GM19035 (cell line): ENCODE data around the gene SLC19A1.
"Not testable (repeated sequence)": the region's sequence is repeated elsewhere in the genome, so short reads cannot be mapped to it uniquely, and the experiment has no call there.

Experiments used
- ATAC-seq: cut with Tn5 transposase; IDR thresholded peaks from one replicate; pipeline ENCODE4 v1.9.1; 2021; ENCODE audit not compliant: unreplicated experiment

Gene SLC19A1

DNA sequence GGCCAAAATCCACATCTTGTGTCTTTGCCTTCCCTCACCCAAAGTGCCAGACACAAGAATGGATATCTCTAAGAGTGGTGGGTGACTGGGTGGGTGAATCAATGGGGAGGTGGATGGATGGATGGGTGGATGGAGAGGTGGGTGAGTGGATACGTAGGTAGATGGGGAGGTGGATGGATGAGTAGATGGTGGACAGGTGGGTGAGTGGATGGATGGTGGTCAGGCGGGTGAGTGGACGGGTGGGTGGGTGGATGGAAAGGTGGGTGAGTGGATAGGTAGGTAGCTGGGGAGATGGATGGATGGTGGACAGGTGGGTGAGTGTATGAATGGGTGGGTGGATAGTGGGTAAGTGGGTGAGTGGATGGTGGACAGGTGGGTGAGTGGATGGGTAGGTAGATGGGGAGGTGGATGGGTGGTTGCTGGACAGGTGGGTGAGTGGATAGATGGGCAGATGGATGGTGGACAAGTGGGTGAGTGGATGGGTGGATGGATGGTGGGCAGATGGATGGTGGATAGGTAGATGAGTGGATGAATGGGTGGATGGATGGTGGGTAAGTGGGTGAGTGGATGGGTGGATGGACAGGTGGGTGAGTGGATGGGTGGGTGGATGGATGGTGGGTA, 34.2 kb downstream of the SLC19A1 start:
- ATAC-seq: no peak

DNA sequence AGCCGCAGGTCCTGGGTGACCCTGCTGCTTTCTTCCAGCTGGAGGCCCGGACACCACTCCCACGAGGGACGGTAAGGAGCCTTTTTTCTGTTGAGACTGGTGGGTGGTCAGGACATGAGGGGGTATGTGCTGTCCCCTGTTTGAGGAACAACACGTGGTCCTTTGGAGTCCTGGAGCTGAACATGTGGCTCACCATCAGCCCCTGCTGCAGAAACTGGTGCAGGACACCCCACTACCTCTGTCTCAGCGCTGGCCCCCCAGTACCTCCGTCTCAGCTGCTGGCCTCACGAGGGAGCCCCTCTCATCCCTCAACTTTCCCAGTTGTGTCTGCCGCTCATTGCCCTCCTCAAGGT, 34.7 kb downstream of the SLC19A1 start:
- no peak for ATAC-seq

DNA sequence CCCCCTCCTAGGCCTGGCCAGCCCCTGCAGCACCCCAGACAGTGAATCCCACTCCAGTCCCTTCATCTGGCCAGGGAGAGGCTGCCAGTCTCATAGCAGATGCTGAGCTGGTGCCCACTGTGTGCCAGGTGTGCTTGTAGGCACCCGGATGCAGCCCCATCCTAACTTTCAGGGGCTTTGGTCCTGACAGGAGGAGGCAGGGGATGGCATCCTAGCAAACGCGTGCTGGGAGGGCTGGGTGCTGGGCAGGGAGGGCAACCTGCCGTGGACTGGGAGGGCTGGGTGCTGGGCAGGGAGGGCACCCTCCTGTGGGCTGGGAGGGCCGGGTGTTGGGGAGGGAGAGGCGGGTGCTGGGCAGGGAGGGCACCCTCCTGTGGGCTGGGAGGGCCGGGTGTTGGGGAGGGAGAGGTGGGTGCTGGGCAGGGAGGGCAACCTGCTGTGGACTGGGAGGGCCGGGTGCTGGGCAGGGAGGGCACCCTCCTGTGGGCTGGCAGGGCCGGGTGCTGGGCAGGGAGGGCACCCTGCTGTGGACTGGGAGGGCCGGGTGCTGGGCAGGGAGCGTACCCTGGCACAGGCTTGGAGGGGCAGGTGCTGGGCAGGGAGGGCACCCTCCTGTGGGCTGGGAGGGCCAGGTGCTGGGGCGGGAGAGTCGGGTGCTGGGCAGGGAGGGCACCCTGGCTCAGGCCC, 35.3 kb downstream of the SLC19A1 start:
- ATAC-seq: no peak

DNA sequence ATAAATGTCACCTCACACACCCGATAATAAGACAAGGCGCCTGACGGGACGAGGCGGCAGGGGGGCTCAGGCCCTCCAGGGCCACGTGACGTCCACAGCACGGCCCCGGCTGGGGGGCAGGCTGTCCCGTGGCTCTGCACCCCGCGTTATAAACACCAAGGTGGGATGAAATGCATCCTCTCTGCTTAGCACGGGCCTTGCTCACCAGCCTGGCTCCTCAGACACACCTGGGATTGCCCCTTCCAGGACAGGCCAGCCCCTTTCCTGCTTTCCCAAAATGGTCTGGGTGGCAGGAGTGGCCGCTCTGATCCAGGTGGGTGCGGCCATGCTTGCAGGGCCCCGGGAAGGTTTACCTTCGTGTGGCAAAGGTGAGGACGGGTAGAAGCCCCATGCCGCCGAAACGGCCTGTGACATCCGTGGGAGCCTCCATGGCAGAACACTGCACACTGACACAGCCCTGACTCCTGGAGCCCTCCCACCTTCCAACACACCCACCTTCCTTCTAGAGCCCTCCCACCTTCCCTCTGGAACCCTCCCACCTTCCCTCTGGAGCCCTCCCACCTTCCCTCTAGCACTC, 35.9 kb downstream of the SLC19A1 start:
- ATAC-seq: no peak

DNA sequence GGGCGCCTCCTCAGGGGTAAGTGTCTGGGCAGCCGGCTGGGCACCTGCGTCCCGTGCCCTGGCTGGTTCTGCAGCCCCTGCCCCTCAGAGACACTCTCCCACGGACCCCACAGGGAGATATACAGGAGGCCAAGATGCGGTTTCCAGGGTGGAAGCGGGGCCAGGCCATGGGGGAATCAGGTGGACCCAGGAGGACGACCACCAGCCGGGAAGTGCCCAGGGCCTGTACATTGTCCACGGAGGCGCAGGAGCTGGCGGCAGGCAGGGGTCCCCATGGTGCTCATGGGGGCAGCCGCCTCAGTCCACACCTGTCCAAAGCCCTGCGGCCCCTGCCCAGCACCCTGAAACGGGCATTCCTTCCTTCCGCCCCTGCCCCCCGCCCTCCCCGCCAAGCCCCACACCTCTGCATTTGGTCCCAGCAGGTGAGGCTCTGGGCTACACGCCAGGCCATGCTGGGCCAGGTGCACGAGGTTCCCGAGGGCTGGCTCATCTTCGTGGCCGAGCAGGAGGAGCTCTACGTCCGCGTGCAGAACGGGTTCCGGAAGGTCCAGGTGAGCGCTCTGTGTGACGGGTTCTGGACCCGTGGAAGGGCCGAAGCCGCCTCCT, 36.7 kb downstream of the SLC19A1 start:
- no peak for ATAC-seq

DNA sequence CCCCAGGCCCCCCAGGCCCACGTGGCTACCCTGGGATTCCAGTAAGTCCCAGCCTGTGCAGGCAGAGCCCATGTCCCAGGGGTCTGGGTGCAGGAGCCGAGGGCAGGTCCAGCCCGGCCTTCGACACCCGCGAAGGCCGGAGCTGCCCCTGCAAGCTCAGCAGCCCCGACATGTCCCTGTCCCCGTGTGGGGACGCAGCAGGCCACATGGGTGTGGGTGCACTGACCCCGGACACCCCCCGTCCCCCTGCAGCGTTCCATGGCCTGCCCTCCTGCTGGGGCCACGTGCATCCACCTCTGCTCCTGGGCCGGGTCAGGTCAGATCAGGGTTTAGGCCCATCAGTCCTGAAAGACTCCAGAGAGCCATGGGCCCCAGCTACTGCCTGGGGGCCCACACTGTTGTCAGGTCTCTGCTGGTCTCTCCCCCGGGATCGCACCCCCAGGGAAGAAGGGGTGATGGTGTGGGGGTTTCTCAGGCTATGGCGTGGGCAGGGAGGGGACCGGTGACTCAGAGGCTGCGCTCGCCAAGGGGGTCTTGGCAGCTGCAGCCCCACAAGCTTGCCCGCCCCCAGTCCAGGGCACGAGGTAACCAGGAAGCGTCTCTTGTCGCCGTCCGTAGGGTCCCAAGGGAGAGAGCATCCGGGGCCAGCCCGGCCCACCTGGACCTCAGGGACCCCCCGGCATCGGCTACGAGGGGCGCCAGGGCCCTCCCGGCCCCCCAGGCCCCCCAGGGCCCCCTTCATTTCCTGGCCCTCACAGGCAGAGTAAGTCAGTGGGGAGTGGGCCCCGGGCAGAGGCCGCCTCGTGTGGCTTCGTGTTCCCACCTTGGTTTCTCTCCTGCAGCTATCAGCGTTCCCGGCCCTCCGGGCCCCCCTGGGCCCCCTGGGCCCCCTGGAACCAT, 37.5 kb downstream of the SLC19A1 start:
- ATAC-seq: no peak

DNA sequence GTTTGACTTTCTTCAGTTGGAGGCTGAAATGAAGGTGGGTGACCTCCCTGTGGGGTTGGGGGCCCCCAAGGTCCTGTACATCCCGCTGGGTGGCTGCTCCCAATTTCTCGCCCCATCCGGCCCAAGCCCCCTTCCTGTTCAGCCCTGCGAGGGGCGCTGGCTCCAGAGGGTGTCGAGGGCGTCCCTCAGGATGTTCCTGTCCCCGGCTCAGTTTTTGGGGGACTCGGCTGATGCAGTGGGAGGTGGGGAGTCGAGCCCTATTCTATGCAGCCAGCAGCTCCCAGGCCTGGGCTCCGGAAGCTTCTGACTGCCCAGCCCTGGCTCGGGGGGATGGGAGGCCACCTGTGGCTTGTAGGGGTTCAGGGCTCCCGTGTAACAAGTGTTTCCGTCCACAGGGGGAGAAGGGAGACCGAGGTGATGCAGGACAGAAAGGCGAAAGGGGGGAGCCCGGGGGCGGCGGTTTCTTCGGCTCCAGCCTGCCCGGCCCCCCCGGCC, 38.2 kb downstream of the SLC19A1 start:
- ATAC-seq: no peak

DNA sequence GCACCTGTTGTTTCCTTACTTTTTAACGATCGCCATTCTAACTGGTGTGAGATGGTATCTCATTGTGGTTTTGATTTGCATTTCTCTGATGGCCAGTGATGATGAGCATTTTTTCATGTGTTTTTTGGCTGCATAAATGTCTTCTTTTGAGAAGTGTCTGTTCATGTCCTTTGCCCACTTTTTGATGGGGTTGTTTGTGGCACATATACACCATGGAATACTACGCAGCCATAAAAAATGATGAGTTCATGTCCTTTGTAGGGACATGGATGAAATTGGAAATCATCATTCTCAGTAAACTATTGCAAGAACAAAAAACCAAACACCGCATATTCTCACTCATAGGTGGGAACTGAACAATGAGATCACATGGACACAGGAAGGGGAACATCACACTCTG, 39.0 kb downstream of the SLC19A1 start:
- not testable (repeated sequence) for ATAC-seq

DNA sequence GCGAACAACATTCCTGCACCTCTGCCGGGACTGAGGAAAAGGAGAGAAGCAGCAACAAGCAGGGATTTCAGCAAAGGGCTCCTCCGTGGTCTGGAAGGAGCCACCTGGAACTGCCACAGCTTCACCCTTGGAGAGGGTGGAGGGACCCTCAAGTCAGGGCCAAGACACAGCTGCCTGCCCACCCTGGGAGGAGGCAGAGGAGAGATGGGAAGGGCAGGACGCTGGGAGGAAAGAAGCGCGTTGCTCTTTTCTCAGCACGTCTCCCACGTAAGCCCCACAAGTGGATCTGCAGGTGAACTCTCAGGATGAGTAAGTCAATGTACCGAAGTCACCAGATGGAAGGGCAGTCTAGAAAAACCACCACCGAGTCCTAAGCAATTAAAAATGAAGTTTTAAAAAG, 39.6 kb downstream of the SLC19A1 start:
- ATAC-seq: no peak

DNA sequence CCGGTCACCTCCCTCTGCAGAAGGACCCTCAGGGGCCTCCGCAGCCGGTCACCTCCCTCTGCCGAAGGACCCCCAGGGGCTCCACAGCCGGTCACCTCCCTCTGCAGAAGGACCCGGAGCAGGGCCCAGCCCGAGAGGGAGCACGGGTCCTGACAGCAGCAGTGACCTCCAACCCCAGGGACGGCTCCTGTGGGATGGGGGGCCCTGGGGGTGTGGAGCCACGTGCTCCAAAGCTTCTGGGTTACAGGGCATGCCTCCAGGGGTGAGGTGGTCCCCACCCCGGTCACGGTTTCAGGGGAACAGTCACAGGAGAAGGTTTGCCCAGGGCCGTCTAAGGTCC, 40.3 kb downstream of the SLC19A1 start:
- ATAC-seq: no peak

DNA sequence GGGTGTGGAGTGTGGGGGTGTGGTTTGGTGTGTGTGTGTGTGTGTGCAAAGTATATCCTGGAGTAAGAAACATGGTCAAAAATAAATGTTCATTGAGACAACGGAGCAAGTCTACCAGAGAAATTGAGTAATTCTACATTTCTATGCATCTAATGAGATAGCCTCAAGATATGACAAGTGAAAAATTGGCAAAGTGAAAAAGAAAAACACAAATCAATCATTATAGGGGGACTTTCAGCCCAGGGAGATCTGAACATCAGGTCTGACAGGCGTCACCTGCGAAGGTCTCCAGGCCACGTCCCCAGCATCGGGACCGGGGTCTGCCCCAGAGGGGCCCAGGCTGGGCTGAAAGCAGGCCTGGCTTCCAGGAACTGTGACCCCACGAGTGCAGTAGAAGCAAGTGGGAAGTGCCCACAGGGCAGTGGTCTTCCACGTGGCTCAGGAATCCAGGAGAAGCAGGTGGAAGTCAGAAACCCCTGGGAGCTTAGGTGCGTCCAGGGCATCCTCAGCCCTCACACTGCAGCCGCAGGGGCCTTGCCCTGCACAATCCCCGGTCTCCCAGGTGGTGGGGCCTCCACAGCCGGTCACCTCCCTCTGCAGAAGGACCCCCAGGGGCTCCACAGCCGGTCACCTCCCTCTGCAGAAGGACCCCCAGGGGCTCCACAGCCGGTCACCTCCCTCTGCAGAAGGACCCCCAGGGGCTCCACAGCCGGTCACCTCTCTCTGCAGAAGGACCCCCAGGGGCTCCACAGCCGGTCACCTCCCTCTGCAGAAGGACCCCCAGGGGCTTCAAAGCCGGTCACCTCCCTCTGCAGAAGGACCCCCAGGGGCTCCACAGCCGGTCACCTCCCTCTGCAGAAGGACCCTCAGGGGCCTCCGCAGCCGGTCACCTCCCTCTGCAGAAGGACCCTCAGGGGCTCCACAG, 40.9 kb downstream of the SLC19A1 start:
- ATAC-seq: not testable (repeated sequence)

DNA sequence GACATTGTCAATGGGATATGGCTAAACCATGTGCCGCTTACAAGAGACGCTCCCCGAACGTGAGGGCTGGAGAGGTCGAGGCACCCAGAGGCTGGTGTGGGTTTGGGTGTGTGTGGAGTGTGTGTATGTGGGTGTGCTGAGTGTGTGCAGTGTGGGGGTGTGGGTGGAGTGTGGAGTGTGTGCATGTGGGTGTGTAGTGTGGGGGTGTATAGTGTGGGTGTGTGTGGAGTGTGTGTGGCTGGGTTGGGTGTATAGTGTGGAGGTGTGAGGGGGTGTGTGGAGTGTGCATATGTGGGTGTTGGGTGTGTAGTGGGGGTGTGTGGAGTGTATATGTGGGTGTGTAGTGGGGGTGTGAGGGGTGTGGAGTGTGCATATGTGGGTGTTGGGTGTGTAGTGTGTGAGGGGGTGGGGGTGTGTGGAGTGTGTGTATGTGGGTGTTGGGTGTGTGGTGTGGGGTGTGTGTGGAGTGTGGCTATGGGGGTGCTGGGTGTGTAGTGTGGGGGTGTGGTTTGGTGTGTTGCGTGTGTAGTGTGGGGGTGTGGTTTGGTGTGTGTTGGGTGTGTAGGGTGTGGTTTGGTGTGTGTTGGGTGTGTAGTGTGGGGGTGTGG, 42.2 kb downstream of the SLC19A1 start:
- no peak for ATAC-seq

DNA sequence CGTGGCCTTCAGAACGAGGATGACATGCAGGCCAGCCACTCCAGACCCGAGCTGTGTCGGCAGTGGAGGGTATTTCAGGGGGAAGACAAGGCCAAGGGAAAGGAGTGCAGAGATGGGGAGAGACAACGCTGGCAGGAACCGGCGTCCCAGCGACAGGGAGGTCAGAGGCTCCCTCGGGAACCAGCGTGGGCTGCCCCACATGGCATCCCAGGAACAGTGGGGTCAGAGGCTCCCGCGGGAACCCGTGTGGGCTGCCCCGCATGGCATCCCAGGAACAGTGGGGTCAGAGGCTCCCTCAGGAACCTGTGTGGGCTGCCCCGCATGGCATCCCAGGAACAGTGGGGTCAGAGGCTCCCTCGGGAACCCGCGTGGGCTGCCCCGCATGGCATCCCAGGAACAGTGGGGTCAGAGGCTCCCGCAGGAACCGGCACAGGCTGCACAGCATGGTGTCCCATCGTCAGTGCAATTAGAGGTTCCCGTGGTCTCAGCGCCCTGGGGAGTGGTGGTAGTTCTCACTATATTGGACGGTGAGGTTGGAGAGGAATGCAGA, 43.0 kb downstream of the SLC19A1 start:
- no peak for ATAC-seq

DNA sequence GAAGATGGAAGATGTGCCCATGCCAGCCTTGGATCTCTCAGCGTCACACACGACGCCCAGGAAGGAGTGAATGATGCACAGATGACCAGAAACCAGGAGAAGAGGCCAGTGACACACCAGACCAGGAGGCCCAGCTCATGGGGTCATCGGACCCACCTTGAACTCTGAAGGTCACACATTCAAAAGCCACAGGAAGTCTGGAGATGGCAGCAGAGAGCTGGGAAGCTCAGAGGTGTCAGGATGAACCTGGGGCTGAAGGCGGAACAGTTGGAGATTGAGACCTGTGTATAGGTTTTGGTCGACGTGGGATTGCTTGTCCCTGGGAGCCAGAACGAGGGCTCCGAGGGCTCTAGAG, 43.6 kb downstream of the SLC19A1 start:
- ATAC-seq: no peak

DNA sequence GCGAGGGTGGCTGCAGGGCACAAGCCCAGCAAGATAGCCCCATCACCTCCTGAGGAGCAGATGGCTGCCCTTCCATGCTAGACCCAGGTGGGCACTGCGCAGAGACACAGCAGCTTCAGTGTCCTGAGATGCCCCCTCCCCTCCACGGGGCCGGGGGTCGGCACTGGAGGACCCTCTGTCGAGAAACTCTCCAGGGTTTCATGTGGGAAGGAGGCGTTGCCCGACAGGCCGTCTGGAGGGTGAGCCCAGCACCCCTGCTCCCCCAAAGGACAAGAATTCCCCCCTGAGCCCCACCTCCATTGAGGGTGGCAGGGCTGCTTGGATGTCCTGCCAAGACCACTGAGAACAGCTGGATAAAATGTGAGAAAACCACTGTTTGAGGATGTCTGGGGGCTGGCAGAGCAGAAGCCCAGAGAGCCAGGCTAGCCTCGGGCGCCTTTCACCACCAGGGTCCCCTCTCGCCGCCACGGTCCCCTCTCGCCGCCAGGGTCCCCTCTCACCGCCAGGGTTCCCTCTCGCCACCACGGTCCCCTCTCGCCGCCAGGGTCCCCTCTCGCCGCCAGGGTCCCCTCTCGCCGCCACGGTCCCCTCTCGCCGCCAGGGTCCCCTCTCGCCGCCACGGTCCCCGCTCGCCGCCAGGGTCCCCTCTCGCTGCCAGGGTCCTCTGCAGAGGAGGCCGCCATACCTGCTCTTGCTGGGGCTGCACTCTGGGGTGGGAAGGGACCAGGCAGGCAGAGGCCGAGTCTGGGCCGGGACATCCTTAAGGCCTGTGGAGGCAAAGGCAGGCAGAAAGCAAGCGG, 44.2 kb downstream of the SLC19A1 start:
- no peak for ATAC-seq

DNA sequence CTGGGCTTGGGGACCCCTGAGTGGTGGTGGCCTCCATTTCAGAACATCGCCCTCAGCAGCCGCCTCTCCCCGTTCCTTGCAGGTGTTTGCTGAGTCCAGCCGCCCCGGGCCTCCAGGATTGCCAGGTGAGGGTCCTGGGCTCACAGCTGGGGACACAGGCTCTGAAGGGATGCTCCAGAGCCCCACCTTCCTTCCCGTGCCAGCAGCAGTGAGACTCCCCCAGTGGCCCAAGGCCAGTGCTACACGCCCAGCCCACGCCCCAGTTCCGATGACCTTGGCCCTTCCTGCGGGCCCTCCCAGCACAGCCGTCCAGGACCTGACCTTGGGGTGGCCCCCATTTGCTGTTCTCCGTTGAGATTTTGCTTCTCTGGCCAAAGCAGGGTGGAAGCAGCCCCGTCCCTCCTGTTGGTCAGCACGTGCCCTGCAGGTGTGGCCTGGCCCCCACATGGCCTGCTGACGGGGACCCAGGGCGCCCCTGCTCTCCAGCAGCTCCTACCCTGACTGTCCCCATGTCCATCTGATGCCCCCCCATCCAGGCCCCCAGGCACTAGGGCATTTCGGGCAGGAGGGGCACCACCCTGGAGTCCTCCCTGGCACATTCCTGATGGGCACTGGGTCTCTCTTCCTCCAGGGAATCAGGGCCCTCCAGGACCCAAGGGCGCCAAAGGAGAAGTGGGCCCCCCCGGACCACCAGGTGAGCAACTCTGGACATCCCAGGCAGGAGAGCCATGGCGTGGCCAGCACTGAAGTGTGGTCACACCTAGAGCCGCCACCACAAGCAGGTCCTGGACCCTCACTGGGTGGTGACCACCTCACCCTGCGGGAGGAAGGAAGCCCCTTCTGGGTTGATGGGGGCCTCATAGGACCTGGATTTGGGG, 45.0 kb downstream of the SLC19A1 start:
- no peak for ATAC-seq

DNA sequence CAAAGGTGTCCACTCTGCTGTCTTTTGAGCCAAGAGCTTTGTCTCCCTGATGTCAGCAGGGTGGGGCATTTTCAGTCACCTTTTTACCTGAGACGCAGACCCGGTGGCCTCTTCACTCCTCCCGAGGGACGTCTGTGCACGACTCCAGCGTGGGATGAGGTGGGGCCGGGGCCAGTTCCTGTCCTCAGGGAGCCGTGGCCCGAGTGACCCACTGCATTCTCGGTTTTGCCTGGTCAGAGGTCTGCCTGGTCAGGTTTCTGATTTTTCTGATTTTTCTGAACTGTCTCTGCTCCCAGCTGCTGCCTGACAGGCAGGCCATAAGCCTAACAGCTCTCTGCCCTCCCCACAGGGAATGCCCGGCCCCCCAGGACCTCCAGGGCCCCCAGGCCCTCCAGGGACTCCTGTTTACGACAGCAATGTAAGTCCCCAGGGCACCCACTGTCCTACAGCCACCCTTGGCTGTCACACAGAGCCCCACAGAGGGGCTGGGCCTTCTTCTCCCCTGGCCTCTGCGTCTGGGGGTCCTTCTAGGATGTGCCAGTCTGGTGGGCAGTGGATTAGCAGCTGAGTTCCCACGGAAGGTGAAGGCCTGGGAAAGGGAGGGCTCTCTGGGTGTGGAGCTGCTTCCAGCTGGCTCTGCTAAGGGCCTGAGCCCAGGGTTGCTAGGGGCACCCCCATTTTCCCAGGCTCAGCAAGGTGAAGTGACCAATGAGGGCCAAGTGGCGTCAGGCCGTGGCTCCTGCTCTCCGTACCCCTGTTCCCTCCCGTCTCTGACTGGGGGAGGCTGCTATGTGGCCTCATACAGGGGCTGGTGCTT, 45.9 kb downstream of the SLC19A1 start:
- ATAC-seq: no peak
